HEK293 (cell line): ENCODE measurements around the gene AGT.

Source experiments
- ZNF324 ChIP-seq: fragments of 450-650 bp; formaldehyde crosslinking; IDR thresholded peaks from 2 replicates; pipeline ENCODE4 v1.5.1; 2016; ENCODE audit warnings: missing biosample characterization, missing genetic modification characterization
- ZNF561 ChIP-seq: fragments of 450-650 bp; IDR thresholded peaks from 2 replicates; pipeline ENCODE4 v1.5.1; 2018; ENCODE audit warnings: missing biosample characterization, missing genetic modification characterization, borderline replicate concordance
- ZNF707 ChIP-seq: fragments of 450-650 bp; formaldehyde crosslinking; IDR thresholded peaks from 2 replicates; pipeline ENCODE4 v1.5.1; 2016; ENCODE audit warnings: missing biosample characterization, missing genetic modification characterization
- TF ChIP-seq, protein P1 (sequence below): fragments of 450-650 bp; formaldehyde crosslinking; IDR thresholded peaks from 2 replicates; pipeline ENCODE4 v1.5.1; 2016; ENCODE audit warnings: missing biosample characterization, missing genetic modification characterization
- TF ChIP-seq, protein P2 (sequence below): fragments of 450-650 bp; formaldehyde crosslinking; IDR thresholded peaks from 2 replicates; pipeline ENCODE4 v1.5.1; 2016; ENCODE audit warnings: missing biosample characterization, missing genetic modification characterization

DNA sequence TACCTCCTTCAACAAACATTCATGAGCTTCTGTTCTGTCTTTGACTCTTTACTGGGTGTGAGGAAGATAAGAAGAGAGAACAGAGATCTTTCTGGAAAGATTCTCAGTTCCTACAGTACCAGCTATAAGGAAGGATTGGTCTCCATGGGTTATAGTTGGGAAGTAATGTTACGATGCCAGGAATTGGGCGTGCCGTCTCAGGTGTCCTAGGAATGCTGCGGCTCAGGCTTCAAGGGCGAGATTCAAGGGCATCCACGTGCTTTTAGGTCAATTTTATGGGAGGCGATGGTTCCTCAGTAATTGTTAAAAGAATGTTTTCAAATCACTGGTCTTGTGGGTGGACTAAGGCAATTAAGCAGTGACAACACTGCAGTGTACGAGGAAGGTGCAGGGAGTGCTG lies 44.4 kb downstream of the AGT start:
- TF ChIP-seq, protein P1, sequence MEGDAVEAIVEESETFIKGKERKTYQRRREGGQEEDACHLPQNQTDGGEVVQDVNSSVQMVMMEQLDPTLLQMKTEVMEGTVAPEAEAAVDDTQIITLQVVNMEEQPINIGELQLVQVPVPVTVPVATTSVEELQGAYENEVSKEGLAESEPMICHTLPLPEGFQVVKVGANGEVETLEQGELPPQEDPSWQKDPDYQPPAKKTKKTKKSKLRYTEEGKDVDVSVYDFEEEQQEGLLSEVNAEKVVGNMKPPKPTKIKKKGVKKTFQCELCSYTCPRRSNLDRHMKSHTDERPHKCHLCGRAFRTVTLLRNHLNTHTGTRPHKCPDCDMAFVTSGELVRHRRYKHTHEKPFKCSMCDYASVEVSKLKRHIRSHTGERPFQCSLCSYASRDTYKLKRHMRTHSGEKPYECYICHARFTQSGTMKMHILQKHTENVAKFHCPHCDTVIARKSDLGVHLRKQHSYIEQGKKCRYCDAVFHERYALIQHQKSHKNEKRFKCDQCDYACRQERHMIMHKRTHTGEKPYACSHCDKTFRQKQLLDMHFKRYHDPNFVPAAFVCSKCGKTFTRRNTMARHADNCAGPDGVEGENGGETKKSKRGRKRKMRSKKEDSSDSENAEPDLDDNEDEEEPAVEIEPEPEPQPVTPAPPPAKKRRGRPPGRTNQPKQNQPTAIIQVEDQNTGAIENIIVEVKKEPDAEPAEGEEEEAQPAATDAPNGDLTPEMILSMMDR (tag by site-specific recombination), result no peak
- TF ChIP-seq ZNF707 (tag by site-specific recombination), result no peak
- no peak for TF ChIP-seq ZNF561 (tag by site-specific recombination)
- TF ChIP-seq, protein P2, sequence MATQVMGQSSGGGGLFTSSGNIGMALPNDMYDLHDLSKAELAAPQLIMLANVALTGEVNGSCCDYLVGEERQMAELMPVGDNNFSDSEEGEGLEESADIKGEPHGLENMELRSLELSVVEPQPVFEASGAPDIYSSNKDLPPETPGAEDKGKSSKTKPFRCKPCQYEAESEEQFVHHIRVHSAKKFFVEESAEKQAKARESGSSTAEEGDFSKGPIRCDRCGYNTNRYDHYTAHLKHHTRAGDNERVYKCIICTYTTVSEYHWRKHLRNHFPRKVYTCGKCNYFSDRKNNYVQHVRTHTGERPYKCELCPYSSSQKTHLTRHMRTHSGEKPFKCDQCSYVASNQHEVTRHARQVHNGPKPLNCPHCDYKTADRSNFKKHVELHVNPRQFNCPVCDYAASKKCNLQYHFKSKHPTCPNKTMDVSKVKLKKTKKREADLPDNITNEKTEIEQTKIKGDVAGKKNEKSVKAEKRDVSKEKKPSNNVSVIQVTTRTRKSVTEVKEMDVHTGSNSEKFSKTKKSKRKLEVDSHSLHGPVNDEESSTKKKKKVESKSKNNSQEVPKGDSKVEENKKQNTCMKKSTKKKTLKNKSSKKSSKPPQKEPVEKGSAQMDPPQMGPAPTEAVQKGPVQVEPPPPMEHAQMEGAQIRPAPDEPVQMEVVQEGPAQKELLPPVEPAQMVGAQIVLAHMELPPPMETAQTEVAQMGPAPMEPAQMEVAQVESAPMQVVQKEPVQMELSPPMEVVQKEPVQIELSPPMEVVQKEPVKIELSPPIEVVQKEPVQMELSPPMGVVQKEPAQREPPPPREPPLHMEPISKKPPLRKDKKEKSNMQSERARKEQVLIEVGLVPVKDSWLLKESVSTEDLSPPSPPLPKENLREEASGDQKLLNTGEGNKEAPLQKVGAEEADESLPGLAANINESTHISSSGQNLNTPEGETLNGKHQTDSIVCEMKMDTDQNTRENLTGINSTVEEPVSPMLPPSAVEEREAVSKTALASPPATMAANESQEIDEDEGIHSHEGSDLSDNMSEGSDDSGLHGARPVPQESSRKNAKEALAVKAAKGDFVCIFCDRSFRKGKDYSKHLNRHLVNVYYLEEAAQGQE (tag by site-specific recombination), result no peak
- TF ChIP-seq ZNF324 (tag by site-specific recombination), result no peak
